CD4-positive, CD25-positive, alpha-beta regulatory T cell (primary cell): ENCODE data around the gene PARP2. TPM values are rescaled to one million over a fixed set of nuclear protein-coding genes. Genes with fewer than 3 reads are reported as not detected.

ENCODE experiments used
- ATAC-seq, 2 donors: fragments of 150-1000 bp; cut with Tn5 transposase; one replicate each; pipeline ENCODE4 v1.10.0; 2021; ENCODE audit warnings: low read depth in 2 of 2, moderate number of reproducible peaks in 2 of 2, moderate library complexity in 1 of 2
- DNase-seq, 3 donors: peaks; one replicate each; pipeline versions ENCODE4 v3.0.0 to v3.0.0-alpha.2; 2012 to 2022; ENCODE audit warnings: mixed read lengths in 1 of 3
- H3K27ac ChIP-seq: one replicate; pipeline ENCODE4 v1.7.0; 2013; ENCODE audit warnings: mild to moderate bottlenecking, low read length; ENCODE audit not compliant: insufficient read depth, poor library complexity, severe bottlenecking
- H3K27me3 ChIP-seq: one replicate; pipeline ENCODE4 v1.7.0; 2013; ENCODE audit warnings: low read length; ENCODE audit not compliant: control insufficient read depth, insufficient read depth
- H3K36me3 ChIP-seq: one replicate; pipeline ENCODE4 v1.7.0; 2013; ENCODE audit warnings: mild to moderate bottlenecking, low read length, moderate library complexity; ENCODE audit not compliant: control insufficient read depth, insufficient read depth
- H3K4me1 ChIP-seq: 2 replicates; pipeline ENCODE4 v1.7.0; 2013; ENCODE audit warnings: mild to moderate bottlenecking, low read length; ENCODE audit not compliant: insufficient read depth, control insufficient read depth, poor library complexity, severe bottlenecking
- H3K4me3 ChIP-seq: one replicate; pipeline ENCODE4 v1.7.0; 2013; ENCODE audit warnings: low read depth, mild to moderate bottlenecking, low read length, moderate library complexity
- H3K9me3 ChIP-seq, 2 experiments: 1 replicate in 1 of 2; 2 replicates in 1 of 2; pipeline ENCODE4 v1.7.0; 2013; ENCODE audit warnings: low read length in 2 of 2, mild to moderate bottlenecking in 1 of 2, moderate library complexity in 1 of 2; ENCODE audit not compliant: control insufficient read depth in 2 of 2
- H3K27ac Mint-ChIP-seq, 3 donors: one replicate each; pipeline ENCODE4 v1.8.0; 2020 to 2022; ENCODE audit warnings: mild to moderate bottlenecking in 3 of 3, mixed read lengths in 3 of 3, moderate library complexity in 2 of 3
- H3K27me3 Mint-ChIP-seq: one replicate; pipeline ENCODE4 v1.8.0; 2022; ENCODE audit warnings: mild to moderate bottlenecking, mixed read lengths
- H3K36me3 Mint-ChIP-seq: one replicate; pipeline ENCODE4 v1.8.0; 2020; ENCODE audit warnings: mixed read lengths
- H3K4me1 Mint-ChIP-seq, 4 donors: one replicate each; pipeline ENCODE4 v1.8.0; 2020 to 2022; ENCODE audit warnings: mixed read lengths in 4 of 4, mild to moderate bottlenecking in 1 of 4
- H3K4me3 Mint-ChIP-seq, 4 donors: one replicate each; pipeline ENCODE4 v1.8.0; 2020 to 2022; ENCODE audit warnings: mild to moderate bottlenecking in 4 of 4, mixed read lengths in 4 of 4, moderate library complexity in 3 of 4
- H3K9me3 Mint-ChIP-seq, 7 donors: one replicate each; pipeline ENCODE4 v1.8.0; 2020 to 2022; ENCODE audit warnings: mixed read lengths in 7 of 7, mild to moderate bottlenecking in 3 of 7, moderate library complexity in 2 of 7
- polyA plus RNA-seq, 4 donors: library from polyadenylated mRNA; unstranded; fragments of 300-500 nt; fragmentation: Illumina TruSeq; gene quantifications; one replicate each; pipeline ENCODE4 v1.2.3, GENCODE V29; 2021
- total RNA-seq: library from RNA; stranded (reverse); gene quantifications from one replicate; pipeline ENCODE4 v1.2.3, GENCODE V29; 2022

The PARP2 gene
- total RNA-seq (18.5 TPM), polyA plus RNA-seq (10 to 100 TPM in 1 of 4 donors, 1 to 10 TPM in 3; 5.2 to 10.3 (median 9.4) TPM)

DNA sequence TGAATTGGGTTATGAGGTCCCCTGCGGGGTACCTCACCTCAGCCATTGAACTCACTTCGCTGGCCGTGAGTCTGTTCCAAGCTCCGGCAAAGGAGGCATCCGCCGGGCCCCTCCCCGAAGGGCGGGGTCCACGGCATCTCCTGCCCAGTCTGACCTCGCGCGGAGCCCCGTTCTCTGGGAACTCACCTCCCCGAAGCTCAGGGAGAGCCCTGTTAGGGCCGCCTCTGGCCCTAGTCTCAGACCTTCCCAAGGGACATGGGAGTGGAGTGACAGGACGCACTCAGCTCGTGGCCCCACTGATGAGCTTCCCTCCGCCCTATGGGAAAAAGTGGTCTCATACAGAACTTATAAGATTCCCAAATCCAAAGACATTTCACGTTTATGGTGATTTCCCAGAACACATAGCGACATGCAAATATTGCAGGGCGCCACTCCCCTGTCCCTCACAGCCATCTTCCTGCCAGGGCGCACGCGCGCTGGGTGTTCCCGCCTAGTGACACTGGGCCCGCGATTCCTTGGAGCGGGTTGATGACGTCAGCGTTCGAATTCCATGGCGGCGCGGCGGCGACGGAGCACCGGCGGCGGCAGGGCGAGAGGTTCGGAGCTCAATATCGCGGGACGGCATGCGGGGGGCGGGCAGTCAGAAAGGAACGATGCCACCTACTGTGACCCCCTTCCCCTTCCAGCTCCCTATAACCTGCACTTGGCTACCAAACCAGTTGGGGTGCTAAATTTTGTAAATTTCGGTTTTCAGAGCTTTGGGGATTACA lies at the start of gene PARP2:
Gene PARP2, plus strand, starts transcription at position 544 of the 770 bp plus-strand sequence. Its CDS starts 7 bp downstream, at position 551.
- H3K4me3 Mint-ChIP-seq: peak within 1 kb of the TSS; percentile 97 to 100 (median 98)
- peaks cover 12% of the 10 kb centered on the region for H3K27me3 Mint-ChIP-seq
- peak within 1 kb of the TSS; percentile 93 for H3K4me3 ChIP-seq
- H3K4me1 ChIP-seq: peaks cover 17% of the 10 kb centered on the region
- H3K27me3 ChIP-seq: peaks cover 2% of the 10 kb centered on the region
- peak within 1 kb of the TSS; percentile 95 for H3K27ac ChIP-seq
- H3K36me3 Mint-ChIP-seq: peaks cover 20% of the 10 kb centered on the region
- H3K9me3 ChIP-seq: no peaks in the 10 kb centered on the region
- peaks cover 10% of the 10 kb centered on the region for H3K36me3 ChIP-seq
- no peaks in the 10 kb centered on the region for H3K9me3 Mint-ChIP-seq
- peak within 1 kb of the TSS; percentile 98 to 100 (median 99) for H3K27ac Mint-ChIP-seq
- peak; percentile 88 to 93 (median 91) for DNase-seq
- peaks cover 0 to 29% (median 23%) of the 10 kb centered on the region in 4 donors for H3K4me1 Mint-ChIP-seq
- ATAC-seq: peak; percentile 82 to 86

GRCh38 chr14:20294636-20295035 lies 48.8 kb upstream of the PARP2 start:
- peaks cover 64% of the 10 kb centered on the region for H3K36me3 Mint-ChIP-seq
- no peak overlapping the region for H3K27ac ChIP-seq

GRCh38 chr14:20295067-20295466 lies 48.4 kb upstream of the PARP2 start:
- Histone ChIP-seq H3K9me3 (no peaks in the 10 kb centered on the region), H3K4me1 (no peaks in the 10 kb centered on the region), H3K27ac (no peak overlapping the region), H3K4me3 (no peak overlapping the region), H3K36me3 (peaks cover 91% of the 10 kb centered on the region), H3K27me3 (no peaks in the 10 kb centered on the region)
- Mint-ChIP-seq H3K4me3 (no peak overlapping the region), H3K9me3 (no peaks in the 10 kb centered on the region), H3K27me3 (no peaks in the 10 kb centered on the region), H3K27ac (peak overlapping the region in 1 of 3 donors; percentile 57), H3K36me3 (peaks cover 60% of the 10 kb centered on the region), H3K4me1 (peaks cover 0 to 17% (median 5%) of the 10 kb centered on the region in 4 donors)
- ATAC-seq (no peak), DNase-seq (no peak)

More at GRCh38 chr14:20294636-20295035, 48.8 kb upstream of the PARP2 start:
- peaks cover 0 to 17% (median 5%) of the 10 kb centered on the region in 4 donors for H3K4me1 Mint-ChIP-seq
- H3K36me3 ChIP-seq: peaks cover 96% of the 10 kb centered on the region
- peak overlapping the region in 1 of 3 donors; percentile 57 for H3K27ac Mint-ChIP-seq
- no peaks in the 10 kb centered on the region for H3K27me3 Mint-ChIP-seq
- H3K4me3 Mint-ChIP-seq: no peak overlapping the region
- no peak for ATAC-seq
- no peaks in the 10 kb centered on the region for H3K27me3 ChIP-seq
- no peak overlapping the region for H3K4me3 ChIP-seq
- no peaks in the 10 kb centered on the region for H3K9me3 ChIP-seq
- no peaks in the 10 kb centered on the region for H3K9me3 Mint-ChIP-seq
- DNase-seq: no peak
- H3K4me1 ChIP-seq: no peaks in the 10 kb centered on the region

GRCh38 chr14:20302042-20302755 lies 41.2 kb upstream of the PARP2 start:
- H3K27ac Mint-ChIP-seq: peak overlapping the region in 1 of 3 donors; percentile 34
- H3K4me3 Mint-ChIP-seq: no peak overlapping the region
- H3K9me3 ChIP-seq: no peaks in the 10 kb centered on the region
- DNase-seq (no peak), ATAC-seq (no peak)
- no peak overlapping the region for H3K4me3 ChIP-seq
- H3K4me1 Mint-ChIP-seq: peaks cover 21 to 40% (median 29%) of the 10 kb centered on the region in 4 donors
- peaks cover 25% of the 10 kb centered on the region for H3K4me1 ChIP-seq
- peaks cover 41% of the 10 kb centered on the region for H3K36me3 Mint-ChIP-seq
- H3K27me3 ChIP-seq: no peaks in the 10 kb centered on the region
- H3K27me3 Mint-ChIP-seq: no peaks in the 10 kb centered on the region
- H3K27ac ChIP-seq: no peak overlapping the region
- no peaks in the 10 kb centered on the region for H3K9me3 Mint-ChIP-seq
- H3K36me3 ChIP-seq: peaks cover 43% of the 10 kb centered on the region

DNA sequence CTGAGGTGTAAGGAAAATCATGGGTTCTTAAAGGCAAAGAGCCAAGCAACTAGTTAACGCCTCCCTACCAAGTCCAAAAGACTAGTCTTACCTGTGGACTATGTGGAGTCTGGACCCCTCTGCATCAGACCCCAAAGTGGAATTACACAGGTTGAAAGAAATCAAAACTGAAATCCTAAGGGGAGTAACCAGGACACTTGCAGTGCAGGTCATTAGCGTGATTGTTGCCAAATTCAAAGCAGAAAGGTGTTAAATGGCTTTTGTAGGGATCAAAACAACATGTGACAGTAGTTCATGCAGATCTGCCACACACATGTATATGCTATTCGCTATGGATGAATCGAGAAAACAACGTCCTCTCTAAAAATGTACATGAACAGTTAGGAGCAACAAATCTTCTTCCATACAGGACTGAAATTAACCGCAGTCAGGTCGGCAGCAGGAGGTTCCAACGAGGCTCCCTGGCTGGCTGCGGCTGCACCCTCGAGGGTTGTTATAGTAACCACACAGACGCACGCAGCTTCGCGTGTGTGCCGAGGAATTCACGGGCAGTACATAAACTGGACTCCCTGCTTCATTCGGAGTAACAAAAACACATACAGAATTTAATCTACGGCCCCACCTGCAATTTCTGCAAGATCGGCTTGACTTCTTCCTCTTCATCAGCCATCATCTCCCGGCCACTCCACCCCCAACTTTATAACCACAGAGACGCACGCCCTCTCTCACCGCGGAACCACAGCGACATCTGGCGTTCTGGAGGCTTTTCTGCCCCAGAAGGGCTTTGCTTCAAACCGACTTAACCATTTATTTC lies 38.0 kb upstream of the PARP2 start, which contains the start of gene TTC5:
Gene TTC5, minus strand, starts transcription at position 687 of the 814 bp plus-strand sequence. Its CDS starts 14 bp downstream, at position 673.
- H3K27me3 ChIP-seq: no peaks in the 10 kb centered on the region
- peak within 1 kb of the TSS; percentile 65 for H3K27ac ChIP-seq
- Mint-ChIP-seq H3K4me1 (peaks cover 17 to 40% (median 26%) of the 10 kb centered on the region in 4 donors), H3K4me3 (peak within 1 kb of the TSS; percentile 86 to 96 (median 91)), H3K27me3 (no peaks in the 10 kb centered on the region), H3K36me3 (peaks cover 22% of the 10 kb centered on the region), H3K27ac (peak within 1 kb of the TSS; percentile 92 to 95 (median 94)), H3K9me3 (no peaks in the 10 kb centered on the region)
- peaks cover 16% of the 10 kb centered on the region for H3K36me3 ChIP-seq
- H3K9me3 ChIP-seq: no peaks in the 10 kb centered on the region
- H3K4me3 ChIP-seq: peak within 1 kb of the TSS; percentile 99
- H3K4me1 ChIP-seq: peaks cover 25% of the 10 kb centered on the region
- DNase-seq (peak; percentile 81 to 94 (median 90)), ATAC-seq (peak; percentile 98 to 99)

GRCh38 chr14:20306079-20306423 lies 37.4 kb upstream of the PARP2 start:
- DNase-seq (no peak), ATAC-seq (no peak)
- peak overlapping the region; percentile 99 for H3K4me3 ChIP-seq
- no peak overlapping the region for H3K27ac ChIP-seq
- no peaks in the 10 kb centered on the region for H3K9me3 ChIP-seq
- no peaks in the 10 kb centered on the region for H3K9me3 Mint-ChIP-seq
- peak overlapping the region; percentile 92 to 95 (median 94) for H3K27ac Mint-ChIP-seq
- no peaks in the 10 kb centered on the region for H3K27me3 Mint-ChIP-seq
- H3K4me3 Mint-ChIP-seq: peak overlapping the region; percentile 86 to 96 (median 91)
- peaks cover 10% of the 10 kb centered on the region for H3K36me3 ChIP-seq
- H3K4me1 Mint-ChIP-seq: peaks cover 17 to 38% (median 26%) of the 10 kb centered on the region in 4 donors
- peaks cover 16% of the 10 kb centered on the region for H3K36me3 Mint-ChIP-seq
- no peaks in the 10 kb centered on the region for H3K27me3 ChIP-seq
- peaks cover 25% of the 10 kb centered on the region for H3K4me1 ChIP-seq

DNA sequence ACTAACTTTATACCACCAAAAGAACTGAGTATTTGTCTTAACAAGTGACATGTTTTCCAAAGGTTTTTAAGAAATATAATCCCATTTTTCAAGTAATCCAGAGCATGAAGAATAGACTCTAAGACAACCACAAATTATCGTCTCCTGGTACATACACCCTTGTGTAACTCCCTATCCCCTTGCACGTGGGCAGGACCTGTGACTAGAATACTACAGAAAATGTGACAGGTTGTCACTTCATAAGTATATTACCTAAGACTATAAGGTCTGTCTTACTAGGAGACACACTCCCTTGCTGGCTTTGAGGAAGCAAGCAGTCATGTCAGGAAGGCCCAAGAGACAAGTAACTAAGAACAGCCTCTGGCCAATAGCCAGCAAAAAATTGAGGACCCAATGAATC lies 29.4 kb upstream of the PARP2 start:
- peaks cover 34% of the 10 kb centered on the region for H3K36me3 Mint-ChIP-seq
- peaks cover 50% of the 10 kb centered on the region for H3K36me3 ChIP-seq

More for the DNA sequence above, 29.4 kb upstream of the PARP2 start:
- no peak overlapping the region for H3K27ac Mint-ChIP-seq
- peaks cover 0 to 6% (median 3%) of the 10 kb centered on the region in 4 donors for H3K4me1 Mint-ChIP-seq
- peaks cover 0 to 1% (median 0%) of the 10 kb centered on the region in 7 donors for H3K9me3 Mint-ChIP-seq
- Histone ChIP-seq H3K4me1 (no peaks in the 10 kb centered on the region), H3K27me3 (no peaks in the 10 kb centered on the region), H3K4me3 (no peak overlapping the region), H3K9me3 (no peaks in the 10 kb centered on the region), H3K27ac (no peak overlapping the region)
- ATAC-seq (no peak), DNase-seq (no peak)
- H3K4me3 Mint-ChIP-seq: no peak overlapping the region
- H3K27me3 Mint-ChIP-seq: no peaks in the 10 kb centered on the region
